ENCODE measurements around the gene RIPOR3. TPM values are rescaled to one million over a fixed set of nuclear protein-coding genes. Genes with fewer than 3 reads are reported as not detected.

Gene RIPOR3
- total and polyA plus RNA-seq, 5 donors from 2014 or later = 0.69 to 1.9 (median 1.3) TPM

DNA sequence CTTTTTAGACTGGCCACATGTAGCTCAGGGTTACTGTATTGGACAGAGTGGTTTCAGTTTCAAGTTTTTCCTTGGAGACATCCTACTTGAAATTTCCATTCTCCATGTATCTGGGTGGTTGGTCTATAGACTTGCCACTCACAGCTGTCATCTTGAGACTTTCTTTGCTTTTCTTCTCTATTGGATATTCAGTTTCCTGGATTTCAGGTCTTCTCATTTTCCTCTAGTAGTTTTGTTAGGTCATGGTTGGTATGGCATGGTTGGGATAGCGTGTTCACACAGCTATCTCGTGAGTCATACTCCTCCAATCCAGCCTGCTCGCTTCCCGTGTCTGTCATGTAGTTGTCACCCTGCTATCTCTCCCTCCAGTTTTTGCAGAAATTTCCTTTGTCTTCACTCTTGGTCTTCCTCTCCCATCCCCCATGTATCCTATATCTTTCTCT lies 132.8 kb downstream of the RIPOR3 start:
- no peaks in the 10 kb centered on the region for H3K27me3 Mint-ChIP-seq
- DNase-seq (no peak), ATAC-seq (ENCODE audit: low read depth in 2 of 2) (no peak)
- peak overlapping the region in 1 of 4 donors; percentile 19 for H3K4me3 Mint-ChIP-seq
- H3K27me3 ChIP-seq (ENCODE audit: control insufficient read depth, insufficient read depth, low read length) = no peaks in the 10 kb centered on the region
- peak overlapping the region in 1 of 3 donors; percentile 51 for H3K27ac Mint-ChIP-seq
- H3K36me3 Mint-ChIP-seq = peaks cover 17% of the 10 kb centered on the region
- H3K4me1 ChIP-seq (ENCODE audit: control insufficient read depth, insufficient read depth, low read length, poor library complexity, severe bottlenecking) = peaks cover 17% of the 10 kb centered on the region
- H3K9me3 Mint-ChIP-seq = no peaks in the 10 kb centered on the region
- H3K27ac ChIP-seq (ENCODE audit: insufficient read depth, low read length, poor library complexity, severe bottlenecking) = no peak overlapping the region
- H3K36me3 ChIP-seq (ENCODE audit: control insufficient read depth, insufficient read depth, low read length) = peaks cover 21% of the 10 kb centered on the region
- H3K4me1 Mint-ChIP-seq = peaks cover 28 to 67% (median 48%) of the 10 kb centered on the region in 4 donors
- no peak overlapping the region for H3K4me3 ChIP-seq (ENCODE audit: low read depth, low read length)
- no peaks in the 10 kb centered on the region for H3K9me3 ChIP-seq (ENCODE audit: control insufficient read depth in 2 of 2, low read length in 2 of 2)

DNA sequence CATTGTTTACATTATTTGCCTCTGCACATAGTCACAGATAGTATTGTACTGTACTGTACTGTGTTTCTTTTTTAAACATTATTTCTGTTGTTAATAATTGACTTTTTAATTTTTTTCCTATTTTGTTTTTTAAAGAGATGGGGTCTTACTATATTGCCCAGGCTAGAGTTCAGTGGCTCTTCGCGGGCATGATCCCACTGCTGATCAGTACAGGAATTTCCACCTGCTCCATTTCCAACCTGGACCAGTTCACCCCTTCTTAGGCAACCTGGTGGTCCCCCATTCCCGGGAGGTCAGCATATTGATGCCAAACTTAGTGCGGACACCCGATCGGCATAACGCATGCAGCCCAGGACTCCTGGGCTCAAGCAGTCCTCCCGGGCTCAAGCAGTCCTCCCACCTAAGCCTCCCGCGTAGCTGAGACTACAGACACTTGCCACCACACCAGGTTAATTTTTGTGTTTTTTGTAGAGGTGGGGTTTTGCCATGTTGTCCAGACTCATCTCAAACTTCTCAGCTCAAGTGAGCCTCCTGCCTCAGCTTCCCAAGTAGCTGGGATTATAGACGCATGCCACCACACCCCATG lies 133.7 kb downstream of the RIPOR3 start:
- Mint-ChIP-seq H3K36me3 (peaks cover 12% of the 10 kb centered on the region), H3K4me1 (peaks cover 22 to 60% (median 42%) of the 10 kb centered on the region in 4 donors), H3K9me3 (no peaks in the 10 kb centered on the region), H3K27me3 (no peaks in the 10 kb centered on the region), H3K4me3 (no peak overlapping the region), H3K27ac (no peak overlapping the region)
- Histone ChIP-seq H3K27ac (ENCODE audit: insufficient read depth, low read length, poor library complexity, severe bottlenecking) (no peak overlapping the region), H3K4me1 (ENCODE audit: control insufficient read depth, insufficient read depth, low read length, poor library complexity, severe bottlenecking) (peaks cover 21% of the 10 kb centered on the region), H3K4me3 (ENCODE audit: low read depth, low read length) (no peak overlapping the region), H3K9me3 (ENCODE audit: control insufficient read depth in 2 of 2, low read length in 2 of 2) (no peaks in the 10 kb centered on the region), H3K36me3 (ENCODE audit: control insufficient read depth, insufficient read depth, low read length) (peaks cover 14% of the 10 kb centered on the region), H3K27me3 (ENCODE audit: control insufficient read depth, insufficient read depth, low read length) (no peaks in the 10 kb centered on the region)
- no peak for DNase-seq
- ATAC-seq (ENCODE audit: low read depth in 2 of 2) = no peak

- H3K4me1 Mint-ChIP-seq = peaks cover 18 to 52% (median 37%) of the 10 kb centered on the region in 4 donors
- H3K4me1 ChIP-seq (ENCODE audit: control insufficient read depth, insufficient read depth, low read length, poor library complexity, severe bottlenecking) = peaks cover 22% of the 10 kb centered on the region
- H3K36me3 Mint-ChIP-seq = peaks cover 5% of the 10 kb centered on the region
- no peaks in the 10 kb centered on the region for H3K27me3 Mint-ChIP-seq
- no peaks in the 10 kb centered on the region for H3K9me3 ChIP-seq (ENCODE audit: control insufficient read depth in 2 of 2, low read length in 2 of 2)
- H3K27me3 ChIP-seq (ENCODE audit: control insufficient read depth, insufficient read depth, low read length) = no peaks in the 10 kb centered on the region
- no peaks in the 10 kb centered on the region for H3K9me3 Mint-ChIP-seq
- no peak overlapping the region for H3K4me3 ChIP-seq (ENCODE audit: low read depth, low read length)
- ATAC-seq (ENCODE audit: low read depth in 2 of 2) = no peak
- H3K36me3 ChIP-seq (ENCODE audit: control insufficient read depth, insufficient read depth, low read length) = peaks cover 2% of the 10 kb centered on the region
- no peak overlapping the region for H3K4me3 Mint-ChIP-seq
- no peak for DNase-seq
- H3K27ac ChIP-seq (ENCODE audit: insufficient read depth, low read length, poor library complexity, severe bottlenecking) = no peak overlapping the region
- peak overlapping the region in 1 of 3 donors; percentile 39 for H3K27ac Mint-ChIP-seq
Measured at GRCh38 chr20:50555662-50556061, 135.7 kb downstream of the RIPOR3 start.

DNA sequence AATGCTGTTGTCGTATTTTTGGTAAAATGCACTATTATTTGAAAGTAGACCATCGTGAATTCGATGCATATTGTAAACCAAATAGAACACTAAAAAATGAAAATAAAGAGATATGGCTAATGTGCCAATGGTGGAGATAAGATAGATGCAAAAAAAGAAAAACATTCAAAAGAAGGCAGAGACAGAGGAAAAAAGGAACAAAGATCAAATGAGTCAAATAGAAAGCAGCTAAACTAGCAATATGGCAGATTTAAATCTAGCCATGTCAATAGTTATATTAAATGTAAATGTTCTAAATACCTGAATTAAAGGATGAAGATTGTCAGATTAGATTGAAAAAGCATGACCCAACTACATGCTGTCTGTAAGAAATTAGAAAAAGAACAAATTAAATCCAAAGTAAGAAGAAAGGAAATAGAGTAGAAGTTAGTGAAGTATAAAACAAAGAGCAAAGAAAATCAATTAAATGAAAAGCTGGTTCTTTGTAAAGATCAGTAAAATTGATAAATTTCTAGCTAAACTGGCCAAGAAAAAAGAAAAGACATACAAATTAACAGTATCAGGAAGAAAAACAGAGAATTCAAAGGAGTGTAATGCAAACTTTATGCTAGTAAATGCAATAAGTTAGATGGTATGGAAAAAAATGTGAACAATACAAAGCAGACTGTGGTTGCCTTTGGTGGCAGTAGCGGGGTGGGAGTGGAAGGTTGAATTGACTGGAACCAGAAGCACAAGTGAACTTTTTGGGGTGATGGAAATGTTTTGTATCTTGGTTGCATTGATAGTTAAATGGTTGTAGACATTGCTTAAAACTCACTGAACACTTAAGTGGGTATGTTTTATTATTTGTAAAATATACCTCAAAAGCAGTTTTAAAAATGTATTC lies 136.4 kb downstream of the RIPOR3 start:
- ATAC-seq (ENCODE audit: low read depth in 2 of 2) = no peak
- H3K27ac Mint-ChIP-seq = no peak overlapping the region
- Histone ChIP-seq H3K36me3 (ENCODE audit: control insufficient read depth, insufficient read depth, low read length) (peaks cover 2% of the 10 kb centered on the region), H3K9me3 (ENCODE audit: control insufficient read depth in 2 of 2, low read length in 2 of 2) (no peaks in the 10 kb centered on the region), H3K4me3 (ENCODE audit: low read depth, low read length) (no peak overlapping the region), H3K4me1 (ENCODE audit: control insufficient read depth, insufficient read depth, low read length, poor library complexity, severe bottlenecking) (peaks cover 23% of the 10 kb centered on the region), H3K27me3 (ENCODE audit: control insufficient read depth, insufficient read depth, low read length) (no peaks in the 10 kb centered on the region), H3K27ac (ENCODE audit: insufficient read depth, low read length, poor library complexity, severe bottlenecking) (no peak overlapping the region)
- peaks cover 21 to 53% (median 37%) of the 10 kb centered on the region in 4 donors for H3K4me1 Mint-ChIP-seq
- no peak overlapping the region for H3K4me3 Mint-ChIP-seq
- DNase-seq = no peak
- peaks cover 5% of the 10 kb centered on the region for H3K36me3 Mint-ChIP-seq
- H3K9me3 Mint-ChIP-seq = no peaks in the 10 kb centered on the region
- H3K27me3 Mint-ChIP-seq = no peaks in the 10 kb centered on the region

DNA sequence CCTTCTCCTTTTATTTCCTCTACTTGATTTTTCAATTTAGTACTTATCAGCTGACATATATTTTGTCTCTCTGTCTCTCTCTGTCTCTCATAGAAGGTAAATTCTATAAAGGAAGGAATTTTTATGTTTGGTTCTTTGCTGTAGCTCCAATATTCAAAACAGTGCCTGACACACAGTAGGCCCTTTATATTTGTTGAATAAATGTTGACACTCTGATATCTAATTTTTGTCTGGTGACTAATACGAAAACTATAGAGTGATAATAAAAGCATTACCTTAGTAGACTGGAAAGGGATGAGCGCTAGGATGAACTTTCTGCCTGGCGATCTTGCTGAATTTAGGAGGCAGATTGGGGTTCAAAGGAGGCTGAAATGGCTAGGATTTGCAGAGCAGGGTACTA lies 138.4 kb downstream of the RIPOR3 start:
- Histone ChIP-seq H3K27ac (ENCODE audit: insufficient read depth, low read length, poor library complexity, severe bottlenecking) (no peak overlapping the region), H3K27me3 (ENCODE audit: control insufficient read depth, insufficient read depth, low read length) (no peaks in the 10 kb centered on the region), H3K9me3 (ENCODE audit: control insufficient read depth in 2 of 2, low read length in 2 of 2) (no peaks in the 10 kb centered on the region), H3K4me1 (ENCODE audit: control insufficient read depth, insufficient read depth, low read length, poor library complexity, severe bottlenecking) (peaks cover 26% of the 10 kb centered on the region), H3K36me3 (ENCODE audit: control insufficient read depth, insufficient read depth, low read length) (peaks cover 6% of the 10 kb centered on the region), H3K4me3 (ENCODE audit: low read depth, low read length) (no peak overlapping the region)
- Mint-ChIP-seq H3K4me1 (peaks cover 24 to 54% (median 39%) of the 10 kb centered on the region in 4 donors), H3K36me3 (peaks cover 12% of the 10 kb centered on the region), H3K9me3 (no peaks in the 10 kb centered on the region), H3K27me3 (no peaks in the 10 kb centered on the region), H3K27ac (no peak overlapping the region), H3K4me3 (no peak overlapping the region)
- DNase-seq (no peak), ATAC-seq (ENCODE audit: low read depth in 2 of 2) (no peak)

DNA sequence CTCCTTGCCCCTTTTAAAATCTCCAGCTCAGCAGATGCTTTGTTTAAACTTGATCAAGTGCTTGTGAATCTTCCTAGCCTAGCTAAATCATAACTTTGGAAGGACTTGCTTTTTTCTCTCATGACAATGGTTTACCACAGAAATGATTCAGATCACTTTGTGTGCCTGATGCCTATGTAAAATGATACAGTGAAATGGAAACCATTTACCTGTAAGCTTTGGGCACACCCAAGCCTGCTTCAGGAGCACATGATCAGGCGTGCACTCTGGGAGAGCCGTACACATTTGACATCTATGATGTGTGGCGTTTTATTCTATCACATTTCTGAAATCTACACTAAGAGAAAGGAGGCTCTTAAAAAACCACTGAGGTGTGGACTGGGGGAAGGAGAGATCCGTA lies 140.1 kb downstream of the RIPOR3 start:
- DNase-seq = peak in 1 of 3 donors; percentile 44
- peak overlapping the region in 2 of 4 donors; percentile 2 to 44 for H3K4me3 Mint-ChIP-seq

DNA sequence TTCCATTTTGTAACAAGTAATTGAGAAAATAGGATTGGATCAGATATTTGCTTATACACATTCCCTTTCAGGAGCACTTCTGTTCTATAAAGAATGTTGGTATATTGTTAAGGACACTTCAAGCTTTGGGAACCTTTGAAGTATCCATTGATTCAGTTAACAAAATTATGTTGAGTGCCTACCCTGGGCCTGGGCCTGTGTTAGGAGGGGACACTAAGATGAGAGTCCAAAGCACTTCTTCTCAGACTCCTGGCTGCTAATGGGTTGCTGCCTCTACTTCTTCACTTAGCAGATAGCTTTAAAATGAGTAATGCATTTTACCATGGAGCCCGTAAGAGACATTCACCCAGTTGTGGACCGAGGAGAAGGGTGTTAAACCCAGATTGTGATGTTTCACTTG lies 140.8 kb downstream of the RIPOR3 start:
- no peaks in the 10 kb centered on the region for H3K9me3 ChIP-seq (ENCODE audit: control insufficient read depth in 2 of 2, low read length in 2 of 2)
- H3K27me3 ChIP-seq (ENCODE audit: control insufficient read depth, insufficient read depth, low read length) = no peaks in the 10 kb centered on the region
- H3K4me3 ChIP-seq (ENCODE audit: low read depth, low read length) = no peak overlapping the region
- no peak overlapping the region for H3K27ac ChIP-seq (ENCODE audit: insufficient read depth, low read length, poor library complexity, severe bottlenecking)
- H3K36me3 ChIP-seq (ENCODE audit: control insufficient read depth, insufficient read depth, low read length) = peaks cover 6% of the 10 kb centered on the region
- peaks cover 48% of the 10 kb centered on the region for H3K4me1 ChIP-seq (ENCODE audit: control insufficient read depth, insufficient read depth, low read length, poor library complexity, severe bottlenecking)
- no peak for ATAC-seq (ENCODE audit: low read depth in 2 of 2)
- Mint-ChIP-seq H3K4me1 (peaks cover 38 to 67% (median 50%) of the 10 kb centered on the region in 4 donors), H3K4me3 (peak overlapping the region in 1 of 4 donors; percentile 38), H3K36me3 (peaks cover 14% of the 10 kb centered on the region), H3K27me3 (no peaks in the 10 kb centered on the region), H3K27ac (peak overlapping the region in 1 of 3 donors; percentile 40), H3K9me3 (no peaks in the 10 kb centered on the region)
- DNase-seq = no peak

More for the DNA sequence above, 140.1 kb downstream of the RIPOR3 start:
- Mint-ChIP-seq H3K4me1 (peaks cover 33 to 65% (median 47%) of the 10 kb centered on the region in 4 donors), H3K27ac (peak overlapping the region; percentile 40 to 78 (median 49)), H3K9me3 (no peaks in the 10 kb centered on the region), H3K36me3 (peaks cover 14% of the 10 kb centered on the region), H3K27me3 (no peaks in the 10 kb centered on the region)
- Histone ChIP-seq H3K36me3 (ENCODE audit: control insufficient read depth, insufficient read depth, low read length) (peaks cover 6% of the 10 kb centered on the region), H3K4me1 (ENCODE audit: control insufficient read depth, insufficient read depth, low read length, poor library complexity, severe bottlenecking) (peaks cover 41% of the 10 kb centered on the region), H3K27ac (ENCODE audit: insufficient read depth, low read length, poor library complexity, severe bottlenecking) (no peak overlapping the region), H3K27me3 (ENCODE audit: control insufficient read depth, insufficient read depth, low read length) (no peaks in the 10 kb centered on the region), H3K9me3 (ENCODE audit: control insufficient read depth in 2 of 2, low read length in 2 of 2) (no peaks in the 10 kb centered on the region), H3K4me3 (ENCODE audit: low read depth, low read length) (no peak overlapping the region)
- no peak for ATAC-seq (ENCODE audit: low read depth in 2 of 2)
